A673 (cell line): ENCODE measurements around the gene C2orf92. TPM values are rescaled to one million over a fixed set of nuclear protein-coding genes. Genes with fewer than 3 reads are reported as not detected.

ENCODE experiments used
- BruUV-seq: library from RNA; stranded (reverse); fragments of 400-500 nt; replicated peaks from 2 replicates; lab custom pipeline; 2021; lab: Mats Ljungman, UMichigan
- CTCF ChIA-PET: fragments of 300-600 bp; sonication (Branson Sonifier 250); formaldehyde crosslinking; loops from one replicate; lab custom pipeline; 2022; ENCODE audit warnings: antibody characterized with exemption; lab: Charles Lee
- POLR2A ChIA-PET: fragments of 300-600 bp; sonication (Branson Sonifier 250); formaldehyde crosslinking; loops from one replicate; lab custom pipeline; 2022; ENCODE audit warnings: antibody characterized with exemption; ENCODE audit not compliant: low non-redundant PET; lab: Charles Lee
- DNase-seq: peaks from one replicate; pipeline ENCODE4 v3.0.0-alpha.2; 2015; ENCODE audit warnings: low spot score
- H3K27ac ChIP-seq: fragments of 200-600 bp; sonication (generic); 2 replicates; pipeline ENCODE4 v1.5.1; 2016; ENCODE audit warnings: mixed run types, low read depth, mild to moderate bottlenecking, mixed read lengths, antibody characterized with exemption, low read length; ENCODE audit not compliant: poor library complexity, severe bottlenecking
- H3K27me3 ChIP-seq: fragments of 200-600 bp; sonication (generic); replicated peaks from 2 replicates; pipeline ENCODE4 v1.6.1; 2017; ENCODE audit warnings: mixed run types, low read depth, mild to moderate bottlenecking, mixed read lengths, antibody characterized with exemption, low read length; ENCODE audit not compliant: insufficient read depth, poor library complexity
- H3K36me3 ChIP-seq: fragments of 200-600 bp; sonication (generic); 2 replicates; pipeline ENCODE4 v1.6.1; 2016; ENCODE audit warnings: mixed run types, mild to moderate bottlenecking, mixed read lengths, antibody characterized with exemption, low read length; ENCODE audit not compliant: insufficient read depth, poor library complexity, severe bottlenecking
- H3K4me1 ChIP-seq: fragments of 200-600 bp; sonication (generic); 2 replicates; pipeline ENCODE4 v1.6.1; 2017; ENCODE audit warnings: mixed run types, mild to moderate bottlenecking, mixed read lengths, antibody characterized with exemption, low read length; ENCODE audit not compliant: insufficient read depth, poor library complexity, severe bottlenecking
- H3K4me3 ChIP-seq: fragments of 200-600 bp; sonication (generic); 2 replicates; pipeline ENCODE4 v1.5.1; 2016; ENCODE audit warnings: low read depth, mixed run types, mild to moderate bottlenecking, mixed read lengths, low read length; ENCODE audit not compliant: poor library complexity, severe bottlenecking
- H3K9me3 ChIP-seq: fragments of 200-600 bp; sonication (generic); 2 replicates; pipeline ENCODE4 v1.6.1; 2016; ENCODE audit warnings: mixed run types, low read depth, mild to moderate bottlenecking, mixed read lengths, antibody characterized with exemption, low read length; ENCODE audit not compliant: poor library complexity, severe bottlenecking
- CTCF ChIP-seq: fragments of 300-800, 200-600 bp; sonication (generic); conservative IDR thresholded peaks from 2 replicates; pipeline ENCODE4 v1.5.1; 2017; ENCODE audit warnings: low read depth, mild to moderate bottlenecking, antibody characterized with exemption, low read length, moderate library complexity, mixed read lengths
- EZH2 ChIP-seq: fragments of 200-600 bp; sonication (generic); IDR thresholded peaks from 2 replicates; pipeline ENCODE4 v1.6.1; 2017; ENCODE audit warnings: borderline replicate concordance, low read depth, mild to moderate bottlenecking, mixed read lengths, antibody characterized with exemption, low read length; ENCODE audit not compliant: poor library complexity, severe bottlenecking
- intact Hi-C: fragments of 100-400 bp; cut with micrococcal nuclease; formaldehyde crosslinking; loops from one replicate; pipeline ENCODE4 v1.10.0; 2022; ENCODE audit not compliant: unreplicated experiment
- total RNA-seq: library from RNA; stranded (reverse); gene quantifications from 2 replicates; pipeline ENCODE4 v1.2.3, GENCODE V29; 2021

The C2orf92 gene
- total RNA-seq, 1 experiment from 2014 or later = 3.7 TPM

GRCh38 chr2:97723156-97724072 lies 53.9 kb downstream of the C2orf92 start:
- Histone ChIP-seq H3K27me3 (no peaks in the 10 kb centered on the region), H3K27ac (no peak overlapping the region), H3K4me3 (no peak overlapping the region), H3K9me3 (no peaks in the 10 kb centered on the region), H3K4me1 (no peaks in the 10 kb centered on the region), H3K36me3 (no peaks in the 10 kb centered on the region)
- ChIA-PET CTCF (no interaction called here), POLR2A (no interaction called here)
- intact Hi-C loops = no loop called here
- DNase-seq = no peak
- no peak for TF ChIP-seq CTCF
- no peak for TF ChIP-seq EZH2
- no TSS peak for BruUV-seq

GRCh38 chr2:97724073-97724410 lies 54.5 kb downstream of the C2orf92 start:
- H3K36me3 ChIP-seq = no peaks in the 10 kb centered on the region
- H3K4me3 ChIP-seq = no peak overlapping the region
- H3K4me1 ChIP-seq = no peaks in the 10 kb centered on the region
- no peaks in the 10 kb centered on the region for H3K27me3 ChIP-seq
- no peak for TF ChIP-seq CTCF
- no peak for TF ChIP-seq EZH2
- no peaks in the 10 kb centered on the region for H3K9me3 ChIP-seq
- intact Hi-C loops = no loop called here
- no peak for DNase-seq
- no TSS peak for BruUV-seq
- CTCF ChIA-PET = no interaction called here
- no peak overlapping the region for H3K27ac ChIP-seq
- POLR2A ChIA-PET = no interaction called here

- CTCF ChIA-PET = no interaction called here
- Histone ChIP-seq H3K4me1 (no peaks in the 10 kb centered on the region), H3K36me3 (no peaks in the 10 kb centered on the region), H3K9me3 (no peaks in the 10 kb centered on the region), H3K27ac (no peak overlapping the region), H3K27me3 (no peaks in the 10 kb centered on the region), H3K4me3 (no peak overlapping the region)
- intact Hi-C loops = no loop called here
- POLR2A ChIA-PET = no interaction called here
- TF ChIP-seq EZH2 (no peak), CTCF (no peak)
- no peak for DNase-seq
- BruUV-seq = no TSS peak
Observed at GRCh38 chr2:97724501-97724900, 55.0 kb downstream of the C2orf92 start.
